Lower leg skin (tissue), 3 donors: ENCODE measurements around the gene B3GNT4.

Experiments
- CTCF ChIP-seq, 3 donors: fragments of 450-650 bp; IDR thresholded peaks; one replicate each; pipeline ENCODE4 v1.5.1; 2016; ENCODE audit warnings: antibody characterized with exemption in 3 of 3, mild to moderate bottlenecking in 3 of 3, moderate library complexity in 2 of 3
- POLR2A ChIP-seq, 2 donors: fragments of 450-650 bp; IDR thresholded peaks; one replicate each; pipeline ENCODE4 v1.6.1; 2016 to 2017; ENCODE audit warnings: antibody characterized with exemption in 2 of 2, mild to moderate bottlenecking in 1 of 2, moderate library complexity in 1 of 2

- no peak for TF ChIP-seq CTCF (IDR thresholded peaks at IDR 0.05)
- TF ChIP-seq POLR2A (IDR thresholded peaks at IDR 0.05), result no peak
Observed at GRCh38 chr12:122204167-122205052, 901 bp downstream of the B3GNT4 start.
